Neutrophil (primary cell): ENCODE results near the gene DCDC2C.

Source experiments
- H3K27ac ChIP-seq: fragments of 200-600 bp; sonication (generic); 2 replicates; pipeline ENCODE4 v1.5.1; 2016; ENCODE audit warnings: mild to moderate bottlenecking, moderate library complexity
- H3K27me3 ChIP-seq: fragments of 200-600 bp; sonication (generic); 2 replicates; pipeline ENCODE4 v1.6.0; 2016; ENCODE audit warnings: mild to moderate bottlenecking
- H3K36me3 ChIP-seq: fragments of 200-600 bp; sonication (generic); 2 replicates; pipeline ENCODE4 v1.5.1; 2017
- H3K4me1 ChIP-seq, 2 experiments: fragments of 200-600 bp in 1 of 2; sonication (generic) in 1 of 2; 1 replicate in 1 of 2; 2 replicates in 1 of 2; pipeline versions ENCODE4 v1.5.1 to v1.6.1; 2013 to 2016; ENCODE audit warnings: low read depth in 1 of 2, low read length in 1 of 2, mild to moderate bottlenecking in 1 of 2, moderate library complexity in 1 of 2; ENCODE audit not compliant: control insufficient read depth in 1 of 2, insufficient read depth in 1 of 2
- H3K4me3 ChIP-seq, 2 experiments: fragments of 200-600 bp in 1 of 2; sonication (generic) in 1 of 2; 1 replicate in 1 of 2; 2 replicates in 1 of 2; pipeline ENCODE4 v1.5.1; 2013 to 2016; ENCODE audit warnings: low read depth in 1 of 2, low read length in 1 of 2, mild to moderate bottlenecking in 1 of 2, moderate library complexity in 1 of 2
- H3K9me3 ChIP-seq: fragments of 200-600 bp; sonication (generic); 2 replicates; pipeline ENCODE4 v1.5.1; 2016
- CTCF ChIP-seq: fragments of 200-600 bp; sonication (generic); IDR thresholded peaks from 2 replicates; pipeline ENCODE4 v1.5.1; 2016; ENCODE audit warnings: antibody characterized with exemption

DCDC2C gene

GRCh38 chr2:3827673-3828575 is 124.5 kb downstream of the DCDC2C start:
- H3K27ac ChIP-seq = no peak overlapping the region
- H3K4me1 ChIP-seq = no peaks in the 10 kb centered on the region
- no peak overlapping the region for H3K4me3 ChIP-seq
- H3K9me3 ChIP-seq = no peaks in the 10 kb centered on the region
- no peaks in the 10 kb centered on the region for H3K36me3 ChIP-seq
- no peaks in the 10 kb centered on the region for H3K27me3 ChIP-seq
- TF ChIP-seq CTCF = no peak

- no peaks in the 10 kb centered on the region for H3K27me3 ChIP-seq
- no peak for TF ChIP-seq CTCF
Measured at GRCh38 chr2:3830796-3831195, 127.4 kb downstream of the DCDC2C start.

GRCh38 chr2:3837086-3837485 is 133.7 kb downstream of the DCDC2C start:
- Histone ChIP-seq H3K27ac (no peak overlapping the region), H3K9me3 (no peaks in the 10 kb centered on the region), H3K36me3 (no peaks in the 10 kb centered on the region), H3K27me3 (no peaks in the 10 kb centered on the region), H3K4me1 (no peaks in the 10 kb centered on the region), H3K4me3 (no peak overlapping the region)
- TF ChIP-seq CTCF = no peak

More at GRCh38 chr2:3830796-3831195, 127.4 kb downstream of the DCDC2C start:
- Histone ChIP-seq H3K27ac (no peak overlapping the region), H3K4me3 (no peak overlapping the region), H3K36me3 (no peaks in the 10 kb centered on the region), H3K9me3 (no peaks in the 10 kb centered on the region), H3K4me1 (no peaks in the 10 kb centered on the region)

GRCh38 chr2:3838348-3838747 is 135.0 kb downstream of the DCDC2C start:
- Histone ChIP-seq H3K9me3 (no peaks in the 10 kb centered on the region), H3K36me3 (no peaks in the 10 kb centered on the region)

GRCh38 chr2:3839476-3839875 is 136.1 kb downstream of the DCDC2C start:
- Histone ChIP-seq H3K4me3 (no peak overlapping the region), H3K27me3 (no peaks in the 10 kb centered on the region), H3K36me3 (no peaks in the 10 kb centered on the region), H3K27ac (no peak overlapping the region), H3K9me3 (no peaks in the 10 kb centered on the region), H3K4me1 (no peaks in the 10 kb centered on the region)
- TF ChIP-seq CTCF = no peak

More at GRCh38 chr2:3838348-3838747, 135.0 kb downstream of the DCDC2C start:
- no peaks in the 10 kb centered on the region for H3K27me3 ChIP-seq
- H3K4me3 ChIP-seq = no peak overlapping the region
- TF ChIP-seq CTCF = no peak
- no peaks in the 10 kb centered on the region for H3K4me1 ChIP-seq
- H3K27ac ChIP-seq = no peak overlapping the region
